ENCODE results near the gene CAPN7.

The CAPN7 gene

DNA sequence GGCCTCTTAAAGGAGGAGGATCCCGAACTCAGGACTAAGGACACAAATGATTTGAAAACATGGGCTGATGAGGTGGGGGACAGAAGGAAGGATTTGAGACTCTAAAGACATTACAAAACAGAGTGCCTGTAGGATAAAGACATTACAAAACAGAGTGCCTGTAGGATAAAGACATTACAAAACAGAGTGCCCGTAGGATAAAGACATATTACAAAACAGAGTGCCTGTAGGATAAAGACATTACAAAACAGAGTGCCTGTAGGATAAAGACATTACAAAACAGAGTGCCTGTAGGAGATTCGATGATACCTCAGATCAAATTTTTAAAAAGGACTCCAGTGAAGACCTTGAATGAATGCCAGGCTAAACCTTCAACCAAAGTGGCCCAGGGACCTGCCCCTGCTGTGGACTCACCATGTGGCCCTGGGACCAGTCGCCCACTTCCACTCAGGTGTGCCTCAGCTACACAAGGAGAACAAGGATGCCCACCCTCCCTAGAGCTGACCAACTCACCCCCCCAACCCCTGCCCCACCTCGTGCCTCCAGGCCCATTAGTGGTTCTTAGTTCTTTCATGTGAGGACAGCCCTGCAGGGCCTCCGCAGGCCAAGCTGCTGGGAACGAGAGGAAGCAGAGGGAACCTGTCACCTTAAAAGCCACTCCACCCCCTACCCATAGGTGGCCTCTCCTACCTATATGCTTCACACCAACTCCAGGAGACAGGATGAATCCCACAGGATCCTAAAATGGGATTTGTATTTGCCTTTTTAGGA is 66.6 kb downstream of the CAPN7 start:
- ATAC-seq = no peak
- TF ChIP-seq ZC3H10 (CRISPR knock-in tag; IDR thresholded peaks at IDR 0.05) (no peak), OSR1 (CRISPR knock-in tag; IDR thresholded peaks at IDR 0.05) (no peak), CSDC2 (CRISPR knock-in tag; IDR thresholded peaks at IDR 0.05) (no peak), ZNF70 (CRISPR knock-in tag; IDR thresholded peaks at IDR 0.05) (no peak), ZNF8 (CRISPR knock-in tag; IDR thresholded peaks at IDR 0.05) (no peak), SNAI2 (CRISPR knock-in tag; IDR thresholded peaks at IDR 0.05) (no peak), ZFP3 (CRISPR knock-in tag; IDR thresholded peaks at IDR 0.05) (no peak), ARNTL (CRISPR knock-in tag; IDR thresholded peaks at IDR 0.05; ENCODE audit: borderline replicate concordance, low read depth) (no peak), TCF4 (CRISPR knock-in tag; IDR thresholded peaks at IDR 0.05; ENCODE audit: borderline replicate concordance) (no peak), TOX (CRISPR knock-in tag; IDR thresholded peaks at IDR 0.05; ENCODE audit: borderline replicate concordance) (no peak), GLIS3 (CRISPR knock-in tag; IDR thresholded peaks at IDR 0.05) (no peak), BACH2 (CRISPR knock-in tag; IDR thresholded peaks at IDR 0.05; ENCODE audit: borderline replicate concordance) (no peak)
- TF ChIP-seq, protein P1, sequence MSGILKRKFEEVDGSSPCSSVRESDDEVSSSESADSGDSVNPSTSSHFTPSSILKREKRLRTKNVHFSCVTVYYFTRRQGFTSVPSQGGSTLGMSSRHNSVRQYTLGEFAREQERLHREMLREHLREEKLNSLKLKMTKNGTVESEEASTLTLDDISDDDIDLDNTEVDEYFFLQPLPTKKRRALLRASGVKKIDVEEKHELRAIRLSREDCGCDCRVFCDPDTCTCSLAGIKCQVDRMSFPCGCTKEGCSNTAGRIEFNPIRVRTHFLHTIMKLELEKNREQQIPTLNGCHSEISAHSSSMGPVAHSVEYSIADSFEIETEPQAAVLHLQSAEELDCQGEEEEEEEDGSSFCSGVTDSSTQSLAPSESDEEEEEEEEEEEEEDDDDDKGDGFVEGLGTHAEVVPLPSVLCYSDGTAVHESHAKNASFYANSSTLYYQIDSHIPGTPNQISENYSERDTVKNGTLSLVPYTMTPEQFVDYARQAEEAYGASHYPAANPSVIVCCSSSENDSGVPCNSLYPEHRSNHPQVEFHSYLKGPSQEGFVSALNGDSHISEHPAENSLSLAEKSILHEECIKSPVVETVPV (CRISPR knock-in tag; IDR thresholded peaks at IDR 0.05) = no peak
- TF ChIP-seq, protein P2, sequence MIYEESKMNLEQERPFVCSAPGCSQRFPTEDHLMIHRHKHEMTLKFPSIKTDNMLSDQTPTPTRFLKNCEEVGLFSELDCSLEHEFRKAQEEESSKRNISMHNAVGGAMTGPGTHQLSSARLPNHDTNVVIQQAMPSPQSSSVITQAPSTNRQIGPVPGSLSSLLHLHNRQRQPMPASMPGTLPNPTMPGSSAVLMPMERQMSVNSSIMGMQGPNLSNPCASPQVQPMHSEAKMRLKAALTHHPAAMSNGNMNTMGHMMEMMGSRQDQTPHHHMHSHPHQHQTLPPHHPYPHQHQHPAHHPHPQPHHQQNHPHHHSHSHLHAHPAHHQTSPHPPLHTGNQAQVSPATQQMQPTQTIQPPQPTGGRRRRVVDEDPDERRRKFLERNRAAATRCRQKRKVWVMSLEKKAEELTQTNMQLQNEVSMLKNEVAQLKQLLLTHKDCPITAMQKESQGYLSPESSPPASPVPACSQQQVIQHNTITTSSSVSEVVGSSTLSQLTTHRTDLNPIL (CRISPR knock-in tag; IDR thresholded peaks at IDR 0.05; ENCODE audit: low read depth) = no peak
- TF ChIP-seq, protein P3, sequence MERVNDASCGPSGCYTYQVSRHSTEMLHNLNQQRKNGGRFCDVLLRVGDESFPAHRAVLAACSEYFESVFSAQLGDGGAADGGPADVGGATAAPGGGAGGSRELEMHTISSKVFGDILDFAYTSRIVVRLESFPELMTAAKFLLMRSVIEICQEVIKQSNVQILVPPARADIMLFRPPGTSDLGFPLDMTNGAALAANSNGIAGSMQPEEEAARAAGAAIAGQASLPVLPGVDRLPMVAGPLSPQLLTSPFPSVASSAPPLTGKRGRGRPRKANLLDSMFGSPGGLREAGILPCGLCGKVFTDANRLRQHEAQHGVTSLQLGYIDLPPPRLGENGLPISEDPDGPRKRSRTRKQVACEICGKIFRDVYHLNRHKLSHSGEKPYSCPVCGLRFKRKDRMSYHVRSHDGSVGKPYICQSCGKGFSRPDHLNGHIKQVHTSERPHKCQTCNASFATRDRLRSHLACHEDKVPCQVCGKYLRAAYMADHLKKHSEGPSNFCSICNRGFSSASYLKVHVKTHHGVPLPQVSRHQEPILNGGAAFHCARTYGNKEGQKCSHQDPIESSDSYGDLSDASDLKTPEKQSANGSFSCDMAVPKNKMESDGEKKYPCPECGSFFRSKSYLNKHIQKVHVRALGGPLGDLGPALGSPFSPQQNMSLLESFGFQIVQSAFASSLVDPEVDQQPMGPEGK (CRISPR knock-in tag; IDR thresholded peaks at IDR 0.05; ENCODE audit: borderline replicate concordance) = no peak
- TF ChIP-seq, protein P4, sequence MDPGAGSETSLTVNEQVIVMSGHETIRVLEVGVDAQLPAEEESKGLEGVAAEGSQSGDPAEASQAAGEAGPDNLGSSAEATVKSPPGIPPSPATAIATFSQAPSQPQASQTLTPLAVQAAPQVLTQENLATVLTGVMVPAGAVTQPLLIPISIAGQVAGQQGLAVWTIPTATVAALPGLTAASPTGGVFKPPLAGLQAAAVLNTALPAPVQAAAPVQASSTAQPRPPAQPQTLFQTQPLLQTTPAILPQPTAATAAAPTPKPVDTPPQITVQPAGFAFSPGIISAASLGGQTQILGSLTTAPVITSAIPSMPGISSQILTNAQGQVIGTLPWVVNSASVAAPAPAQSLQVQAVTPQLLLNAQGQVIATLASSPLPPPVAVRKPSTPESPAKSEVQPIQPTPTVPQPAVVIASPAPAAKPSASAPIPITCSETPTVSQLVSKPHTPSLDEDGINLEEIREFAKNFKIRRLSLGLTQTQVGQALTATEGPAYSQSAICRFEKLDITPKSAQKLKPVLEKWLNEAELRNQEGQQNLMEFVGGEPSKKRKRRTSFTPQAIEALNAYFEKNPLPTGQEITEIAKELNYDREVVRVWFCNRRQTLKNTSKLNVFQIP (CRISPR knock-in tag; IDR thresholded peaks at IDR 0.05; ENCODE audit: borderline replicate concordance, low read depth) = no peak

DNA sequence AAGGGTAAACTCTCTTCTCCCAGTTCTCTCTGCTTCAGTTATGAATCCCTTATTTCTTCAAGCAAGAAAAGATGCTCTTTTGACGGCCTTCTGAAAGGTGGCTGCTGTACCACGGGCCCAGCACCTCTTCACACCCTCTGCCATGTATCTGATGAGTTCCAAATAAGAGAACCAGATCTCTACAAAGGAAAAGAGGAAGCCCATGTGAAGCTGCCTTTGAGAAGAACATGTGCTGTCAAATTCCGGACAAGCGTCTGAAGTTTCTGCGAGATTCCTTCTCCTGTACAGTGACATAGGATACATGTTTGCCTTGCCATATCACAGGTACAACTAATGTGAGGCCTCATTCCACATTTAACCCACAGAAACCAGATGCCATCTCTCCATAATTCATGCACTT is 67.2 kb downstream of the CAPN7 start:
- no peak for TF ChIP-seq GLIS3 (CRISPR knock-in tag; IDR thresholded peaks at IDR 0.05)
- no peak for TF ChIP-seq PPARA (CRISPR knock-in tag; IDR thresholded peaks at IDR 0.05; ENCODE audit: borderline replicate concordance)
- TF ChIP-seq, protein P3 (CRISPR knock-in tag; IDR thresholded peaks at IDR 0.05; ENCODE audit: borderline replicate concordance) = no peak
- no peak for TF ChIP-seq ZFP3 (CRISPR knock-in tag; IDR thresholded peaks at IDR 0.05)
- TF ChIP-seq, protein P5, sequence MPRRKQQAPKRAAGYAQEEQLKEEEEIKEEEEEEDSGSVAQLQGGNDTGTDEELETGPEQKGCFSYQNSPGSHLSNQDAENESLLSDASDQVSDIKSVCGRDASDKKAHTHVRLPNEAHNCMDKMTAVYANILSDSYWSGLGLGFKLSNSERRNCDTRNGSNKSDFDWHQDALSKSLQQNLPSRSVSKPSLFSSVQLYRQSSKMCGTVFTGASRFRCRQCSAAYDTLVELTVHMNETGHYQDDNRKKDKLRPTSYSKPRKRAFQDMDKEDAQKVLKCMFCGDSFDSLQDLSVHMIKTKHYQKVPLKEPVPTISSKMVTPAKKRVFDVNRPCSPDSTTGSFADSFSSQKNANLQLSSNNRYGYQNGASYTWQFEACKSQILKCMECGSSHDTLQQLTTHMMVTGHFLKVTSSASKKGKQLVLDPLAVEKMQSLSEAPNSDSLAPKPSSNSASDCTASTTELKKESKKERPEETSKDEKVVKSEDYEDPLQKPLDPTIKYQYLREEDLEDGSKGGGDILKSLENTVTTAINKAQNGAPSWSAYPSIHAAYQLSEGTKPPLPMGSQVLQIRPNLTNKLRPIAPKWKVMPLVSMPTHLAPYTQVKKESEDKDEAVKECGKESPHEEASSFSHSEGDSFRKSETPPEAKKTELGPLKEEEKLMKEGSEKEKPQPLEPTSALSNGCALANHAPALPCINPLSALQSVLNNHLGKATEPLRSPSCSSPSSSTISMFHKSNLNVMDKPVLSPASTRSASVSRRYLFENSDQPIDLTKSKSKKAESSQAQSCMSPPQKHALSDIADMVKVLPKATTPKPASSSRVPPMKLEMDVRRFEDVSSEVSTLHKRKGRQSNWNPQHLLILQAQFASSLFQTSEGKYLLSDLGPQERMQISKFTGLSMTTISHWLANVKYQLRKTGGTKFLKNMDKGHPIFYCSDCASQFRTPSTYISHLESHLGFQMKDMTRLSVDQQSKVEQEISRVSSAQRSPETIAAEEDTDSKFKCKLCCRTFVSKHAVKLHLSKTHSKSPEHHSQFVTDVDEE (CRISPR knock-in tag; IDR thresholded peaks at IDR 0.05) = no peak
- TF ChIP-seq CSDC2 (CRISPR knock-in tag; IDR thresholded peaks at IDR 0.05) = no peak
- TF ChIP-seq, protein P2 (CRISPR knock-in tag; IDR thresholded peaks at IDR 0.05; ENCODE audit: low read depth) = no peak
- no peak for TF ChIP-seq TOX (CRISPR knock-in tag; IDR thresholded peaks at IDR 0.05; ENCODE audit: borderline replicate concordance)
- TF ChIP-seq, protein P1 (CRISPR knock-in tag; IDR thresholded peaks at IDR 0.05) = no peak
- TF ChIP-seq, protein P4 (CRISPR knock-in tag; IDR thresholded peaks at IDR 0.05; ENCODE audit: borderline replicate concordance, low read depth) = no peak
- TF ChIP-seq ZFP30 (CRISPR knock-in tag; IDR thresholded peaks at IDR 0.05) = no peak

More for the DNA sequence above, 67.2 kb downstream of the CAPN7 start:
- no peak for ATAC-seq

Data from SK-N-SH treated with all-trans-retinoic acid at 6 μM for 48 hours (cell line).